Activated gamma-delta T cell (primary cell): ENCODE results near the gene TMPRSS4.

Source experiments
- DNase-seq: peaks from one replicate; lab custom pipeline; 2025; lab: John Stamatoyannopoulos, UW

The TMPRSS4 gene

DNA sequence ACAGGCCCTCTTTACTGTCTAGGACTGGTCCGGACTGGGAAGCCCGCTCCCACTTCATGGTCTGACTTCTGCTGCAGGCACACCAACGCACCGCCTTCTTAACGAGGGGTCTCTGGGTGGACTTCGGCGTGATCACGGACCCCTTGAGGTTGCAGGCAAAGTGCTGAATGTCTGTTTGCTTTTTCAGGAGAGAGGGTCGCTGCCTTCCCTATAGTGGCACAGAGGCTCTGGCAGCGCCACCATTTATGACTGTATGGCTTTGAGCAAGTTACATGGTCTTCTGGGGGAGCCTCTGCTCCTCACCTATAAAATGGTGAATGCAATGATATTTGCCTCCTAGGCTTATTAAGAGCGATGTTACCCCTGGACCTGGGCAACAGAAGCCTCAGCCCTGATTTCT, 77.1 kb downstream of the TMPRSS4 start:
- DNase-seq: no peak

DNA sequence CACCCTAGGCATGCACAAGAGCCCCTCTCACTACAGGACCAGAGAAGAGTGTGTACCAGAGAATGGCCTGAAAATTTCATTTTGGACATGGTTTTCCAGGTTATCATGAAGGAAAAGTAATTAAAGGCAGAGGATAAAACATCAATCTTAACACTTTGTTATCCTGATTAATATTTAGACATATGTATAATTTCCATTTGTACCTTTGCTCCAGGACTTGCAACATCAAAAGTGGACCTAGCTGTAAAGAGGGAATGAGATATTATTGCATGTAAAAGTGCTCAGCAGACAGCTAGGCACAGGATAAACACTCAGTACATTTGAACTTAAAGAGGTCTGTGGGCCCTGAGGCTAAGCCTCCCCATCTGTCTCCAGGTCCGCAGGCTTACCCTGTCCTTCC, 77.8 kb downstream of the TMPRSS4 start:
- DNase-seq: no peak

DNA sequence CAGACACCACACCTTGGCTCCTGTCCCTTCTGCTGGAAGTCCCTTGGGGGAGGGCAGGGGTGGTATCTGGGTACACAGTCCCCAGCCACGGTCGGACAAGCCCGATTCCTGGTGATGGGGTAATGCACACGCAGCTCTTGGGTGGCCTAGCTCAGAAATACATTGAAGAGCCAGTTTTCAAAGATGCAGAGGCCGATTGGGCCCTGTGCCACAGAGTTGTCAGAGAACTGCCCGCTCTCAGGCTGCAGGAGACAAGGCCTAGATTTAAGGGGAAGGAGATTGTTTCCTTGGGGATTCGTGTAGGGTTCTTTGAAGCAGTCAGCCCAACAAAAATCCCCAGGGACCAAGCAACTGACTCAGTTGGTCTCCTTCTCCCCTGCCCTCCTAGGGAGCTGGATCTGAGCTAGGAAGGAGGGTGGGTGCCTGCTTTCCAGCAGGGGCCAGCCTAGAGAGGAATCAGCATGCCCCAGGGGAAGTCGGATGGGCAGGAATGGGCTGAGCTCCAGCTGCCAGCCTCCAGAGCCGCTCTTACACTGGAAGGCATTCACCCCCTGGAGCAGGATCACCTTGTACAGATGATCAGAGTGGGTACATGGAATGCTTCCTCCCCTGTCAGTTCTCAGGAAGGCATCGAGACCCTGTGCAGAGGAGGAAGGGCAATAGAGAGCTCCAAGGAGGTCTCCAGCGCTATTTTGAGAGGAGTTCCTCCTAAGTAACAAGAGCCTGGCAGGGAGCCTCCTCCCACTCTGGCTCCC, 79.1 kb downstream of the TMPRSS4 start:
- DNase-seq: no peak

DNA sequence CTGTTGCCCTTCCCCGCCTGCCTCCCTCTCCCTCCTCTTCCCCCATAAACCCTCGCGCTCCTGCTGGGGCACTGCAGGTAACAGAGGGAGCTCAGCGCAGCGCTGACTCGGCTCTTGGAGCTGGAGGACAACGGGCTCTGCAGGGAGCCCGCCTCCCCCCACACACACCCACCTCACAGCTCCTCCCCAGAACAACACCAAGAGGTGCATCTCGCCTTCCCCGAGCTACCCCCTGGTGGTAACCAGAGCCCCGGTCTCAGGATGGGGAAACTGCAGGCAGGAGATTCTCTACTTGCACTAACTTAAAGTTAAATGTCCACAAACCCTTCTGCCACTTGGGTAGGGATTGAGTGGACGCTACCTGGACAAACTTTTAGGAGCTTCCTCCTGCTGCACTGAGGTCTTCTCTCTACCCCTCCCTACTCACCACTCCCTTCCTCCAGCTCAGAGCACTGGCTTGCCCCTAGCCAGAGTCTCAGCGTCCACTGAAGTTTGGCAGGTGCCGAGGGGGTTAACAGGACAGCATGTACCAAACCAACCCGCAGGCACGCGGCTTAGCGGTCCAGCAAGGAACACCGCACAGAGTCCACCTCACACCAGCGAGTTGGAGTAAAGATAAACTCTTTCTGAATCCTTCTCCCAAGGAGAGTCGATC, 79.8 kb downstream of the TMPRSS4 start:
- DNase-seq: no peak

DNA sequence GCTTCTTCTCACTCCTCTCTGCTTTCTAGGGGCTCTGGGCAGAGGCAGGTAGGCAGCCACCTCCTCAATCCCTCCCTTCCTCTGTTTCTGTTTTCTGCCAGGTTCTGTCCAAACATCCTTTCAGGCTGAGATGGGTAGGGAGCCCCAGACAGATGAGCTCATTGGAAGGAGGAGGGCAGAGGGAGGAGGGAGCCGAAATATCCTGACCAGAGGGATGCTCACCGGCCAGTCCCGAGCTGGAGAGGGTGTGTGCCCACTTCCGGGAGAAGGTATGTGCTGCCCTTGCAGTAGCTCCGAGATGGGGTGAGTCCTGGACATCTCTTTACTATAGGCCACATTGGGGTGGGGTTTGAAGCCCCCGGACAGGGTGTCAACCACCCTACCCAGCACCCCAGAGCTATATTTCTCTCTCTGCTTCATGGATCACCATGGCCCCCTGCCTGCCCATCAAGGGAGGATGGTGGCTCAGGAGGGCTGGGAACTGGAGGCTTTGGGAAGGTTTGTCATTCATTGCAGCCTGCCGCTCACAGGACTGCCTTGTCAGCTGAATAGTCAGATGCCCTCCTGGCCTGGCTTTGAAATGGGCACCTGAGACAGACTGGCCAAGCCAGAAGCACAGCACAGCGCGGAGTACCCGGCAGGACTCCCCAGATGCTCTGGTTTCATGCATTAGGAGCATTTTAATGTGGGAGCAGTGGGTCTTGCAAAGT, 80.5 kb downstream of the TMPRSS4 start:
- DNase-seq: no peak

DNA sequence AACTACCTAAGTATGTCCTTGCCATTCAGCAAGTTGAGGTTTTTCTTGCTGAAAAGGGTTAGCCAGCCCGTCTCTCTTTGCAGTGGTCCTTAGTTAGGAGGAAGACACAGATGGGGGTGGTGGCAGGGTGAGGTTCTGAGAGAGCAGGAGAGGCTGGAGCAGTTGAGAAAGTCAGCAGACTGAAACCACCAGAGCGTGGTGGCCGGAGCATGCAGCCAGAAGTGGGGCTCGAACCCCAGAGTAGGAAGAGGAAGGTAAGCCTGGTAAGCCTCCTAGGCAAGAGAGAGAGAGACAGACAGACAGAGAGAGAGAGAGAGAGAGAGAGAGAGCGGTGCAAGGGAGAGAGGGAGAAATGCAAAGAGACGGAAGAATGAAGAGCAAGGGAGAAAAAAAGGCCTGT, 84.9 kb downstream of the TMPRSS4 start:
- DNase-seq: no peak

DNA sequence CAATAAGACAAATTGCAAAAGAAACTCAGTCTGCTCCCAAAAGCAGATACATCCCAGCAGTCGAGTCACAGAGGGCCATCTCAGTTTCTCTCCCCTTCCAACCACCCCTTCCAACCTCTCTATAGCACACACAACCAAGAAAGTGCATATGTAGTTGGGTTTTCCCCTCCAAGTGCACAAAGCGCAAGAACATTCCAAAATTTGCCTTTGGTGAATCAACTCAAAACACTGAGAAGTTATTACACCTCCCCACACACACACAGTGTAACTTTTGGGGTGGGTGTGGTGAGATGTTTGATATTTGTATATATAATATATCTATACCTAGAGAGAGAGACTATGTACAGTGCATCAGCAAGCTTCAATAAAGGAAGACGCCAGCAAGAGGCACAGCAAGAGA, 86.0 kb downstream of the TMPRSS4 start:
- DNase-seq: no peak

DNA sequence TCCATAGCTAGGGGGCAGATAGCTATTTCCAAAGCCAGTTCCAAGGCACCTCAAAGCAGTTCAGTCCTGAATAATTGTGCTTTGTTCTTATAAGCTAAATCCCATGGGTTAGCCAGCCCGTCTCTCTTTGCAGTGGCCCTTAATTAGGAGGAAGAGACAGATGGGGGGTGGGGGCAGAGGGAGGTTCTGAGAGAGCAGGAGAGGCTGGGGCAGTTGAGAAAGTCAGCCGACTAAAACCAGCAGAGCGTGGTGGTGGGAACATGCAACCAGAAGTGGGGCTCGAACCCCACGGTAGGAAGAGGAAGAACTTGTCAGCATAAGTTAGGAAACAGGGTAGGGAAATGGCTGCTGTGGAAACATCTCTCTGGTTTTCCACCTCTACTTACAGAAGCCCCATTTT, 86.6 kb downstream of the TMPRSS4 start:
- DNase-seq: no peak

DNA sequence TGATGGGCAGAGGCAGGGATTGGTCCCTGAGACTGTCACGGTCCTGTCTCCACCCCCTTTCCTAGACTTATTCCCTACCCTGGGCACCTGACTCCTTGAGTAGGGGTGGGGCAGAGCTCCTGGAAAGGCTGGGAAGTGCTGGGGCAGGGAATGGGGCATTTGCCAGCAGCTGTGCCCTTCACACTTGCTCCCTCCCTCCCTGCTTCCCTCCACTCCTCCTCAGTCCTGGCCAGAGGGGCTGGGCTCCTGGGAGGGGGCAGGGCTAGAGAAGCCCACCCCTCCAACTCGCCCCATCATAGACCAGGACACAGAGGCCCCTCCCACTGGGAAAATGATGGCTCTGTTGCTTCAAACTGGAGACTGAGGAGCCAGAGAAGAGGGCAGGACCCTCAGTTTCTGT, 88.0 kb downstream of the TMPRSS4 start:
- DNase-seq: no peak

DNA sequence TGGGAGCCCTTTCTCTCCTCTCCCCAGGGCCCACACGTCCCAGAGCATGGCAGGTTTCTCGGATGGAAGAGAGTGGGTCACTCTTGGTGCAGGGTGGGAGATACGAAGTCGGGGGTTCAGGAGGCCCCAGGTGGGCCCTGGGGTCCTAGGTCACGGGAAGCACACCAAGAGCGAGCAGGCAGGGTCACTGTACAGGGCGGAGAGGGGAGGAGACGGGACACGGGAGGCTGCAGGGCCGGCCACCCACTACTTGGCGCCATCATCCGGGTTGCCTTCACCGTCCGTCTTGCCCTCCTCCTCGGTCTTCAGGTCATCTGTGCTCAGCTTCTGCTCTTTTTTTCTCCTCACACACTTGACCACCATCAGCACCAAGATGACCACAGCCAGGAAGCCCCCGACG, 89.8 kb downstream of the TMPRSS4 start:
- no peak for DNase-seq

DNA sequence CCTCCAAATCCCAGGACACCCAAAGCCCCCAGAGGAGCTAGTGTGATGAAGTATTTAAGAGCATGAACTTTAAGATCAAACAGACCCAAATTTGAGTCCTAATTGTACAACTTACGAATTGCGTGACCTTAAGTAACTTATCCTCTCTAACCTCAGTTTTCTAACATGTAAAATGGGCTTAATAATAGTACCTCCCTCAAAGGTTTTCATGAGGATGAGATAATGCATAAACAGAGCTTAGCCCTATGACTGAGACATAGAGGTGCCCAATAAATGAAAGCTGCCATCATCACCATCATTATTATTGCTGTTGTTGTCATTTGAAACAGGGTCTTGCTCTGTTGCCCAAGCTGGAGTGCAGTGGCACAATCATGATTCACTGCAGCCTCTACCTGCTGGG, 90.4 kb downstream of the TMPRSS4 start:
- DNase-seq: no peak

DNA sequence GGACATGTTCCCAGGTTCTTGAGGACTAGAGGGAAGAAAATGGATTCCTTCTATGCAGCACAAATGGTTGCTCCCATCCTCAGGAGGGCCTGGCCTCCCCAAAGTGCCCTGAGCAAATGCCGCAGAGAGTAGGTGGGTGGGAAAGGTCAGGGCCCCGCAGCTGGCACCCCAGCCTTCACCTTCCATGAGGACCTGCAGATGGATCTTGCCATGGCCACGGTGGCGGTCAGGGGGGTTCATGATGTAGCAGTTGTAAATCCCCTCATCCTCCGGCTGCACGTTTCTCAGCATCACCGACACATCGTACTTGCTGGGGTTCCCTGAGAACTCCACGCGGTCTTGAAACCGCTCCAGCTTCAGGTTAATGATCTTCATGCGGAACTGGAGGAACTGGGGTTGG, 91.0 kb downstream of the TMPRSS4 start:
- DNase-seq: no peak

DNA sequence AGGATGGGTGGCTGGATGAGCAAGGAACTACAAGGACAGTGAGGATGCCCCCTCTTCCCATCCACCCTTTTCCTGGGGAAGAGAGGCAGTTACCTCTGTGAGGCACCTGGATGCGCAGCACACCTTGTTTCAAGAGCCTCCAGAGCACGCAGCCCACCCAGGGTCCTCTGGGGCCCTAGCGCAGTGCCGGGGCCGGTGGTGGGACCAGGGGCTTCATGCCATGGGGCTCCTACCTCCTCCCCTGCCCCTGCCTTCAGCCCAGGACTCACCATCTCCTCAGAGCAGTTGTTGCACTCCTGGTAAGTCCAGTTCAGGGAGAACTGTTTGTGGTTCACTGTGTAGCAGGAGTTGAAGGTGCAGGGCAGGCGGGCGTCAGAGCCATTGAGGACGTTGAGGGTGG, 91.4 kb downstream of the TMPRSS4 start:
- no peak for DNase-seq

DNA sequence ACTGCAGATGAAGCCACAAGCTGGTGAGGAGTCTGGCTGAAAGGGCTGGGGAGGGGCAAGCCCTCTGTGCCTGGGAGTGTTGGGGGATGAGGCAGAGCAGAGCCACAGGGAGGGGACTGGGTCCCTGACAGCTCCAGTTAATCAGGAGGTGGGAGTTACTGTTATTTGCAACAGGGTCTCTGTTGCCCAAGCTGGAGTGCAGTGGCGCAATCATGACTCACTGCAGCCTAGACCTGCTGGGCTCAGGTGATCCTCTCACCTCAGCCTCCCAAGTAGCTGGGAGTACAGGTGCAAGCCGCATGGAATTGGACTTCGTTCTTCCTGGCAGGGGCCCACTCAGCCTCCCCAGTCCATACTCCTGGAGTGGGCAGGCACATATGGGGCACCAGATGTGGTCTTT, 91.9 kb downstream of the TMPRSS4 start:
- no peak for DNase-seq

DNA sequence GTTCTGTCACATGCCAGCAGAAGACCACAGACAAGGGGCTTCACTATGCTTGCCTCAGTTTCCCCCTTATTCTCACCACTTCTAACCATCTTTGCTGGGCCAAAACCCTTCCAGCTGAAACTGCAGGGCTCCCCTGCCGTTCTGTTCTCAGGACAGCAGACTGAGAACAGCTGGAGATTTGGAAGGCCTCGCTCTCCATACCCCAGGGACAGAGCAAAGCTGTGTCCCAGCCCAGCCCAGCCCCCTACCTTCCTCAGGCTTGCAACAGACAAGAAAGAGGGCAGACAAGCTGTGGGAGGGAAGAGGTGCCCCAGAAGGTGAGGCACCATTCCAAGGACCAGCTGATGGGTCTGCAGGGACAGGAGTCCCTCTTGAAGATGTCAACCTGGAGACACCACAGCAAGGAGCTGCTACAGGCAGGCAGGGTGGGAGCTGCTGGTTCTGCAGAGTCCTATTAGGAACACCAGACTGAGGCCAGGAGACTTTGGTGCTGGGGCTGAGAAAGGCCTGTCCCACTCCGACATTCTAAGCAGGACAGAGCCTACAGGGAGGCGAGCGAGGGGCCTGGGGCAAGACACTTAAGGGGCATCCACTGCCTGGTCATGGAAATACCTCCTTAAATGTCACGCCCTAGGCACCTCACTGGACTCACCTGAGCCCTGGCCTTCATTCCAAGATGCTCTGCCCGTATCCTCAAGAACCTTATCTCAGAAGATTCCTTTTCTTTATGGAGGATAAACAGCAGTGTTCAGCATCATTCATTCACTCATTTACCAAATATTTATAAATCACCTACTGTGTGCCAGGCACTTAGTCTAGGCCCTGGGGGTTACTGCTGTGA, 92.6 kb downstream of the TMPRSS4 start:
- DNase-seq: no peak

DNA sequence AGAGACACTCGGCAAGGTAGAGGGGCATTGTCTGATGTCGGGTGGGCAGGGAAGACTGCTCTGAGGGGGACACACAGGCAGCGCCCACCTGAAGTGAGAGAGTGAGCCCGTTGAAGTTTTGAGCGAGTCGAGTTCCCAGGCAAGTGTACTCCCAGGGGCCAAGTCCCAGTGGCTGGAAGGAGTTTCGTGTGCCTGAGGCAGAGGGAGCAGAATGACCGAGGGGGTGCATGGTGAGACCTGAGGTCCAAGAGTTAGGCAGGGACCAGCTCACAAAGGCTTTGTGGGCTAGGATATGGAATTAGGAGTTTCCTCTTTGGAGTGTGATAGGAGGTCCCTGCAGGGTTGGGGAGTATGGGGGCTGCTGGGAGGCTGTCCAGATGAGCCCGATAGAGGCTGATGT, 93.4 kb downstream of the TMPRSS4 start:
- no peak for DNase-seq

DNA sequence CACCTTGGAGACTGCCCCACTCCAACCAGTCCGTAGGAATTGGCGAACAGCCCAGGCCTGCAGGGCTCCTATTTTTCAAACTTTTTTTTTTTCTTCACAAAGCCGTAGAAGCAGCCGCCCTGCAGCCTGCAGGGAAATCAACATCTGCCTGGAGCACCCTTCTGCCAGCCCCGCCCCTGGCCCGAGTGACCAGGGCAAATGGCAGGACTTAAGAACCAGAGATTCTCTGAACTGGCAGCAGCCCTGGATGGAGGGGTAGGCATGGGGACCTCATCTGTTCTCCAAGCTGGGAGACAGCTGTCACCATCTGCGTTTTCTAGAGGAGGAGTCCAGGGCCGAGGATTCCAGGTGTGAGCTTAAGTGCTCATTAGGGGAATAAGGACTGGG, 94.0 kb downstream of the TMPRSS4 start:
- no peak for DNase-seq
